ENCODE data around the gene SLC4A1AP. TPM values are rescaled to one million over a fixed set of nuclear protein-coding genes. Genes with fewer than 3 reads are reported as not detected.

The SLC4A1AP gene
- total RNA-seq, 1 donor from 2014 or later, result 24.7 TPM

DNA sequence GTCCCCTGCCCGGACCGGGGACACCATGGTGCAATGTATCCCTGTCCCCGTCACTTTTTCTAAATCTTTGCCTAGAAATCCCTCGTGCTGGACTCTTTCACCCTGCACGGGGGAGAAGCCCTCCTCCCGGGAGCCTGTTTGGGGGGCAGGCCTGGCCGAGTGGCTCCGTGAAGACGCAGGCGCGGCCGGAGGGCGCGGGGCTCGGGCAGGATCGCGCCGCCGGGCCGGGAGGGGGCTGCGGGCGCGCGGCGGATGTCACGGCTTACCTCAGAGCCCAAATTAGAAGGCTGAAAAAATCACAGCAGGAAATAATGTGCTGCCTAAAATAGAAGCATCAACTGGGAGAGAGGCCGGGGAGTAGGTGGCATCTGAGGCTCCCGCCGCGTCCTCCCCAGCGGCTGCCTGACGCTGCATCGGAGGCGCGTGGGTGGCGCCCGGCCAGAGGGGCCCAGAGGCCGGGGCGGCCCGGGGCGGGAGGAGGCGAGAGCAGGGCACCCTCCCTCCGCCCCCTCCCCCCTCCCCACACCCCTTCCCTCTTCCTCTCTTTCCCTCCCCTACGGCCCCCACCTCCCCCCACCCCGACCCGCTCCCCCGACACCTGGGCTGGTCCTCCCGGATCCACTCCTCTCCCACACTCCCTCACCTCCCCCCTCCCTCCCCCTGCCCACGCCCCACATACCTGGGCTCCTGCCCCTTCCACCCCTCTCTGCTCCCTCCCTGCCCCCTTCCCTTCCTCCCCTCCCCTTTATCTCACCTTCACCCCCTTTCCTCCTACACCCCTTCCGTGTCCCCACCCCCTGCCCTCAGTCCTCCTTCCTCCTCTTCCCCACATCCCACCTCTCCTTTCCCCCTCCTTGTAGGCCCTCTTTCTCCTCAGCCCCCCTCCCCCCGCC lies 51.9 kb downstream of the SLC4A1AP start:
- H3K4me3 Mint-ChIP-seq (ENCODE audit: unreplicated experiment), result peak overlapping the region; percentile 81
- peaks cover 12% of the 10 kb centered on the region for H3K9me3 Mint-ChIP-seq (ENCODE audit: unreplicated experiment)
- peaks cover 10% of the 10 kb centered on the region for H3K27me3 Mint-ChIP-seq (ENCODE audit: unreplicated experiment)
- H3K27ac Mint-ChIP-seq (ENCODE audit: unreplicated experiment), result peak overlapping the region; percentile 22
- H3K36me3 Mint-ChIP-seq (ENCODE audit: unreplicated experiment), result no peaks in the 10 kb centered on the region
- TF ChIP-seq, protein P1, sequence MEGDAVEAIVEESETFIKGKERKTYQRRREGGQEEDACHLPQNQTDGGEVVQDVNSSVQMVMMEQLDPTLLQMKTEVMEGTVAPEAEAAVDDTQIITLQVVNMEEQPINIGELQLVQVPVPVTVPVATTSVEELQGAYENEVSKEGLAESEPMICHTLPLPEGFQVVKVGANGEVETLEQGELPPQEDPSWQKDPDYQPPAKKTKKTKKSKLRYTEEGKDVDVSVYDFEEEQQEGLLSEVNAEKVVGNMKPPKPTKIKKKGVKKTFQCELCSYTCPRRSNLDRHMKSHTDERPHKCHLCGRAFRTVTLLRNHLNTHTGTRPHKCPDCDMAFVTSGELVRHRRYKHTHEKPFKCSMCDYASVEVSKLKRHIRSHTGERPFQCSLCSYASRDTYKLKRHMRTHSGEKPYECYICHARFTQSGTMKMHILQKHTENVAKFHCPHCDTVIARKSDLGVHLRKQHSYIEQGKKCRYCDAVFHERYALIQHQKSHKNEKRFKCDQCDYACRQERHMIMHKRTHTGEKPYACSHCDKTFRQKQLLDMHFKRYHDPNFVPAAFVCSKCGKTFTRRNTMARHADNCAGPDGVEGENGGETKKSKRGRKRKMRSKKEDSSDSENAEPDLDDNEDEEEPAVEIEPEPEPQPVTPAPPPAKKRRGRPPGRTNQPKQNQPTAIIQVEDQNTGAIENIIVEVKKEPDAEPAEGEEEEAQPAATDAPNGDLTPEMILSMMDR (IDR thresholded peaks at IDR 0.05; ENCODE audit: partially characterized antibody, unreplicated experiment), result no peak
- peak; percentile 55 for DNase-seq
- peaks cover 15% of the 10 kb centered on the region for H3K4me1 Mint-ChIP-seq (ENCODE audit: low read depth, unreplicated experiment)

DNA sequence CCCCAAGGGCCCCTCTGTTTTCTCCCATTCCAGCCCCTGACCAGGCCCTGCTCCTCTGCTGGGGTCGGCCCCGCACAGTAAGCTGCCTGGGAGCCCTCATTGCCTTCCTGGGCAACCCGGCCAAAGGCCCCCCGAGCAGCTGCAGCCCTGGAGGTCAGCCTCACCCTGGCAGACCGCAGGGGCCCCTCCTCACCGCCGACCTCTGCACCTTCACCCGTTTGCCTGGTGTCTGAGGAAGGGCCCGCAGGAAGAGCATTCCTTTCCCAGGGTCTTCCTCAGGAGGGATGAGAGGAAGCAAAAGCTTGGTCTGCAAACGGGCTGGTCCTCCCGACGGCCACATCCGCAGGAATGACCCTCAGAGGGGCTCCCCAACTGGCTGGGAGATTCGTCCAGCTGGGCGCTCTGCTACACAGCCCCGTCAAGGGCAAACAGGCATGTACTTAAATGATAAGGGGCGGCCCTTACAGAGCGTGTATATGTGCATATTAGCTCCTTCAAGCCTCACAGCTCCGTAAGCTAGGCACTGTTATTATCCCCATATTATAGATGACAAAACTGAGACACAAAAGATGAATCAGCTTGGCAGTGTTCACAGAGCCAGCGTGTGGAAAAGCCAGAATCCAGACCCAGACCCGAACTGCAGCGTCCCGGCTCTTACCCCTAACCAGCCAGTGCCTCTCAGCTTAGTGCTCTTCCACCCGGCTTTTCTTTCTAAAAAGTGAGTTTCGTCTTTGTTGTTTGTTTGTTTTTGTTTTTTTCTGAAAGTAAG lies 52.8 kb downstream of the SLC4A1AP start:
- peaks cover 12% of the 10 kb centered on the region for H3K9me3 Mint-ChIP-seq (ENCODE audit: unreplicated experiment)
- TF ChIP-seq, protein P1 (IDR thresholded peaks at IDR 0.05; ENCODE audit: partially characterized antibody, unreplicated experiment), result no peak
- DNase-seq, result no peak
- peaks cover 13% of the 10 kb centered on the region for H3K27me3 Mint-ChIP-seq (ENCODE audit: unreplicated experiment)
- H3K4me3 Mint-ChIP-seq (ENCODE audit: unreplicated experiment), result peak overlapping the region; percentile 37
- no peaks in the 10 kb centered on the region for H3K36me3 Mint-ChIP-seq (ENCODE audit: unreplicated experiment)
- peak overlapping the region; percentile 85 for H3K27ac Mint-ChIP-seq (ENCODE audit: unreplicated experiment)
- H3K4me1 Mint-ChIP-seq (ENCODE audit: low read depth, unreplicated experiment), result peaks cover 15% of the 10 kb centered on the region

DNA sequence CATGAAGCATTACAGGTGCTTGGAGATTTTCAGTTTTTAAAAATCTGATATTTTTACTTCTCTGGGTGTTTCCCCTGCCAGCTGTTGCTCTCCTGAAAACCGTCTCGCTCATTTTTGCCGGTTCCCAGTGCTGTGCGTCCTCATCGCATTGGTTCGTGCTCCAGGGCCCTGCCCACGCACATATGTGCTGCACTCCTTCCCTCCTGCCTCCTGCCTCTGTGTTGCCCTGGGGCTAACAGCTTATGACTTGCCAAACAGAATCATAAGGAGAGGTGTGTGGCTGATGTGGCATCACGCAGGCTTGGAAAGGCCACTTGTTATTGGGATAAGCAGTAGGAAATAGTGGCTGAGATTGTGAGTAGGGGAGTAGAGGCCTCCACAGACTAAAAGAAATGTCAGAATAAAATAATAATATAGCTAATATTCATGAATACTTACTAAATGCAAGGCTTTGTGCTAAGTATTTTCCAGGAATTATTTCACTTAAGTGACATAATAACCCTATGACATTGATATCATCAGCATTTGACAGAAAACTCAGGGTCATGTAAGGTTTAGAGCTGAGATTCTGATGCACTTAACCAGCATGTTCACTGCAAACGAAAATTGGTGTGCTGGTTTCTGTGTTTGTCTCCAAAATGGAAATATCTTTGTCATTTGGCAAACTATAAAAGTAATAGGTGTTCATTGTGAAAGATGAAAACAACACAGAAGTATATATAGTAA lies 53.5 kb downstream of the SLC4A1AP start:
- Mint-ChIP-seq H3K27ac (ENCODE audit: unreplicated experiment) (peak overlapping the region; percentile 85), H3K36me3 (ENCODE audit: unreplicated experiment) (no peaks in the 10 kb centered on the region)

DNA sequence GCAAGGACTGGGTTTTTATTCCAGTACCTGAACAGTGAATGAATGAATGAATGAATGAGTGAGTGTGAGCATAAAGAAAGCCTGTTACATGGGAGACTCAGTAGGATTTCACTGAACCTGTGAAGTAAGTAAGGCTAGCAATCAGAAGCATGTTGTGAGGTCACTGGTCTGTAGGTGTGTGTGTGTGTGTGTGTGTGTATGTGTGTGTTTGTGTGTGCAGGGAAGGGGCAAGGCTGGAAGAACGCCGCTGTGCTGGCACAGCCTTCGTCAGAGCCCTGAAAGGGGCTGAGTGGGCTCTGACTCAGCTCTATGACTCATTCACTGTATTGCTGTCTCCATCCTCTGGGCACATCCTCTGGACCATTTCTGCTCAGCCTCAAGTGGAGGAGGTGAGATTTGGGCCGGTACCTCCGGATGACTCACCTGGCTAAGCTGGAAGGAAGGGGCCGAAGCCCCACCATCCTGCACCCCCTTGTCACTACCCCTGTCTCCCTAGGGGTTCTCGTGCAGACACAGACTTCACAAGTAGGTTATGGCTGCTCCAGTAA lies 56.4 kb downstream of the SLC4A1AP start:
- TF ChIP-seq, protein P1 (IDR thresholded peaks at IDR 0.05; ENCODE audit: partially characterized antibody, unreplicated experiment), result no peak
- H3K27ac Mint-ChIP-seq (ENCODE audit: unreplicated experiment), result no peak overlapping the region
- H3K4me1 Mint-ChIP-seq (ENCODE audit: low read depth, unreplicated experiment), result peaks cover 13% of the 10 kb centered on the region
- H3K36me3 Mint-ChIP-seq (ENCODE audit: unreplicated experiment), result no peaks in the 10 kb centered on the region
- no peak overlapping the region for H3K4me3 Mint-ChIP-seq (ENCODE audit: unreplicated experiment)
- no peak for DNase-seq
- peaks cover 9% of the 10 kb centered on the region for H3K27me3 Mint-ChIP-seq (ENCODE audit: unreplicated experiment)
- H3K9me3 Mint-ChIP-seq (ENCODE audit: unreplicated experiment), result peaks cover 4% of the 10 kb centered on the region

More for the DNA sequence above, 53.5 kb downstream of the SLC4A1AP start:
- DNase-seq, result peak; percentile 56
- H3K27me3 Mint-ChIP-seq (ENCODE audit: unreplicated experiment), result peaks cover 13% of the 10 kb centered on the region
- TF ChIP-seq, protein P1 (IDR thresholded peaks at IDR 0.05; ENCODE audit: partially characterized antibody, unreplicated experiment), result no peak
- H3K4me1 Mint-ChIP-seq (ENCODE audit: low read depth, unreplicated experiment), result peaks cover 15% of the 10 kb centered on the region
- peaks cover 11% of the 10 kb centered on the region for H3K9me3 Mint-ChIP-seq (ENCODE audit: unreplicated experiment)
- peak overlapping the region; percentile 37 for H3K4me3 Mint-ChIP-seq (ENCODE audit: unreplicated experiment)
